Stimulated activated CD4-positive, alpha-beta T cell treated with anti-CD3 and anti-CD28 coated beads, TNF-alpha, amount 100 ng/mL, for 24 hours (primary cell): ENCODE measurements around the gene UST.

Experiments used
- DNase-seq, 3 experiments: peaks; one replicate each; pipeline ENCODE4 v3.0.0-alpha.2; 2020; ENCODE audit warnings: low read depth in 3 of 3

Gene UST

DNA sequence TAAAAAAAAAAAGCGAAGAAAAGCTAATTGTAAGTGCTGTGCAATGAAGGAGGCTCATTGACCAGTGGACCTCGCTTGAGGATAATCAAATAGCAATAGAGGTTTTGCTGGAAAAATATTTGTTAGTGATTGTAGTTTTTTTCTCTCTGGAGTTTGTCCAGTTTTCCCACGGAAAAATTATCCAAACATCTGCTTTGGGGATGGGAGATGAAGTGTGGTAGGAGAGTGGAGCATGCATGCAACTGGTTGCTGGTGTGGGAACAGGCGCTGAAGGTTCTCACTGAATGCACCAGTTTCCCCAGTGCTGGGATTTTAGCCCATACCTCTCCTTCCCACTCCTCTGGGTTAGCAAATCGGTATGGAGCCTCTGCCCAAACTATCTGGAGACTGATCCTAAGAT lies 288.9 kb downstream of the UST start:
- no peak for DNase-seq

DNA sequence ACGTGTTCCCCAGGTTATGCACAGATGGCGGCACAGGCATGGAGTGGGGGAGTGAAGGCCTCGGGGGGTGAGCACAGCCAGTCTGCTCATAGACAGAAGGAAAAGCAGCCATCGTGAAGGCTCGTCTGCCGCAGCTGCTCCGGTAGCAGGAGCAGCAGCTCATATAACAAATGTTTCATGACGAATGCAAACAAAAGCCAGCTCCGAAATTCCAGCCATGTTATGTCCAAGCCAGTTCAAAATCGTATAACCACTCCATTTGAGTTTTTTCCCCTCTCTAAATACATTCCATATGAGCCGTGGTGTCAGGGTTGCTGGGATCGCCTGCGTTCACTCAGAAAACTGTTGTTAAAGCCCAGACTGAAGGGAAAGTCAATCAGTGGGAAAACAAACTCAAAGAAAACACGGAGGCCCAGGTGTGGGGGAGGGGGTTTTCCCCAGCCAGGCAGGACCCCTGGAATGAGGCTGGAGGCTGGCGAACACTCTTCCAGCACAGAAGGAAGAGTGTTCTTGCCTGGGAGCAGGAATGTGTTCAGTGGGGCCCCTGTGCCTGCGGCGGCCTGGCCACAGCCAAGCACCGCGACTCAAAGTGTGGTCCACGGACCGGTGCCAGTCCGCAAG lies 290.3 kb downstream of the UST start:
- DNase-seq = no peak

DNA sequence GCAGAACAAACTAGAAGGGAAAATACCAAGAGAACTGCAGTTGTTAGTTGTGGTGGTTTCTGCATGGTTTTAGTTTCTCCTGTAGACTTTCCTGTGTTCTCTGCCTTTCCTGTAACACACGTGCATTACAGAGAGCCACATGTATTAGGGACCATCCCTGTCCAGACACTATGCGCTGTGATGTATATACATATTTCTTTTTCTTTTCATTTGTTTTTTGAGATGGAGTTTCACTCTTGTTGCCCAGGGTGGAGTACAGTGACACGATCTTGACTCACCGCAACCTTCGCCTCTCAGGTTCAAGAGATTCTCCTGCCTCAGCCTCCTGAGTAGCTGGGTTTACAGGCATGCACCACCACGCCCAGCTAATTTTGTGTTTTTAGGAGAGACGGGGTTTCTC lies 292.2 kb downstream of the UST start:
- DNase-seq = peak in 1 of 3 experiments; percentile 31

DNA sequence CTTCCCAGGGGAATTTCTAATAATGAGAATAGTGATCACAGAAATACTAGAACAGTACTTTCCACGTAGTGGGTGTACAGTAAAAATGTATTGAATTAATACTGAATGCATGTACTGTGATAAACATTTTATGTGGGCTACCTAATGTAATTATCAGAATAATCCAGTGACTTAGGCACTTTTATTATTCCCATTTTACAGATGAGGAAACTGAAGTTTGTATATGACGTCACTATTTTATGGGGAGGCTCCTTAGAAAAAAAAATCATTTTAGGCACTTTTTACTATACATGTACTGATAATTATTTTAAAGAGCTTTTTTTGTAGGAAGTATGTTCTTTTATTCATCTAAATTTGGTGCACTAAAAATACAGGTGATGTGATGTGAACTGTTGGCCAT lies 295.1 kb downstream of the UST start:
- no peak for DNase-seq

DNA sequence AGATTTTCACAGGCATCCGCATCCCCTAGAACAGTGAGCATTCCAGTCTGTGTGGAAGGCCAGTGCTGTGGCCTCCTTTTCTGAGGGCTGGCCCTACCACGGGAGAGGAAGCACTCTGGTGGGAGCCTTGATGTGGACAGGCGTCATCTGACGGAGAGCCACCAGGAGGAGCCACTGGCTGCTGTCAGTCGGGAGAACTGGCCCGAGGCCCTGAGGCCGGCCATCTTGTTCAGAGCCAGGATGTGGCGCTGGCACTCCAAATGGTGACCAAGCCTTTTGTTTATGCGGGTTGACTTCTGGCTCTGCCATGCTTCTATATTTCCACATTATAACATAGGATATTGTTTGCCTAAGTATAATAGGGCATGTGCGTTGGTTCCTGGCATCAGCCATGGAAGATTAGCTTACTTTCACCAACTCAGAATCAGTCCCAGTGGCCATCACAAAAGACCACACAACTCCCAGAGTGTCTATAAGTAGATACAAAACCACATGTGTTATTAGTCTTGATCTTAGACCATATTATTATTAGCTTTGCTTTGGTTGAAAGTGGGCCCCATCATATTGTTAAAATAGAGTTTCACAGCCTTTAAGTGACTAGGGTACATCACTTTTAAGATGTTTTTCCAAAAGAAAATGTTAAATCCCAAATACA lies 296.8 kb downstream of the UST start:
- DNase-seq = peak in 1 of 3 experiments; percentile 34

DNA sequence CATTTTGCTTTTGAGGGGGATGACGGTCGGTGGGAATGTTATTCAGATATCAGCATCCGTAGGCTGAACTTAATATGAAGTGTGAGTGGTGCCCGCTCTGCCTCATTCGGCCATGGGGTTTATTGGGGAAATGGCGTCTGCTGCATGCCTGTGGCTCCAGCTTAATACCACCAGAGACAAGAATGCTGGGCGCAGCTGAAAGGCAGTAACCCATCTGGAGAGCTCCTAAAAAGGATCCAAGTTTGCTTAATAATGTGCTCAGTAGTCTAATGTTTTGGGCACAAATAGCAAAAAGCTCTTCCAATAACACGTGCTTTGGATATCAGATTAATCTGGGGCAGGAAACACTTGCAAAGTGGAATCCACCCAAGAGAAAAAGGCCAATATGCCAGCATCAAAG lies 297.7 kb downstream of the UST start:
- no peak for DNase-seq

DNA sequence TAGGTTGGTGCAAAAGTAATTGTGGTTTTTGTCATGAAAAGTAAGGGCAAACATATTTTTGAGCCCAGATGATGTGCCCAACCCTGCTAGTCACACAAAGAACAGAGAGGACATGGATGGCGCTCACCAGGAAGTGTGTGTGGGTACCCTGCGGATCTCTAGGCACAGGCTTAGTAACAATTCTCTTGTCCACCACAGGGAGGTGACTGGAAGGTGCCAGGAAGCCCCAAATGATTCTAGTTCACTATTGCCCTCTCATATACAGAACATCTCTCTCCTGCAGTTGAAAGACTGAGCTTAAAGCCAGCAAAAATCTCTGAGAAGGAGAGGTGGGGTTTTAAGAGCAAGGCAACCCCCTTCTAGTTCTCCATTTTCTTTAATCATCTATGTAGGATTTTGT lies 298.6 kb downstream of the UST start:
- no peak for DNase-seq

DNA sequence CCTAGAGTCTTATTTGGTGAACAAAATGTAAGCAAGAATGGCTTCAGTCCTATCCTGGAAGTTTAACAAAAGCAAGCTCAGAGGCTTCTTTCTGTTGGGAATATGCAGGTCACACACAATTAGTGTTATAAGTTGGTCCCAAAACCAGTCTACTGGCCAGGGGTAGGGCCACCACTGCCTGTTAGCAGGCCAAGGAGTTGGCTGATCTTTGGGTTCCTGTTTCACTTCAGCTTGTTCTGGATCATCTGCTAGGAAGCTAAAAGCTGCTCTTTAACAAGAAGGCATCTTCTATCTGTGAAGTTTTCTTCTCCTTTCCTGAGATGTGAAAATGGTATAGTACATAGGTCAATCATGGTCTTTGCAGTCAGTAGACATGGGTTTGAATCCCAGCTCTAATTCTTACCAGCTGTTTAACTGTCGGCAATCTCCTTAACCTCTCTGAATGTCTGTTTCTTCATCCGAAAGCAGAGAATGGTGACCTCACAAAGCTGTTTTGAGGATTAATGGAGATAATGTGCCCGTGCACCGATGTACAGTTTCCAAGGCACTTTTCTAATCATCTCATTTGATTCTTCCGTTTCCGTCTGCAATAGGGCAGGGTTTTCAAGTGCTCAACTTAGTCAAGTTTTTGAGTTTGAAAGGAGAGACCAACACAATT lies 299.5 kb downstream of the UST start:
- no peak for DNase-seq

DNA sequence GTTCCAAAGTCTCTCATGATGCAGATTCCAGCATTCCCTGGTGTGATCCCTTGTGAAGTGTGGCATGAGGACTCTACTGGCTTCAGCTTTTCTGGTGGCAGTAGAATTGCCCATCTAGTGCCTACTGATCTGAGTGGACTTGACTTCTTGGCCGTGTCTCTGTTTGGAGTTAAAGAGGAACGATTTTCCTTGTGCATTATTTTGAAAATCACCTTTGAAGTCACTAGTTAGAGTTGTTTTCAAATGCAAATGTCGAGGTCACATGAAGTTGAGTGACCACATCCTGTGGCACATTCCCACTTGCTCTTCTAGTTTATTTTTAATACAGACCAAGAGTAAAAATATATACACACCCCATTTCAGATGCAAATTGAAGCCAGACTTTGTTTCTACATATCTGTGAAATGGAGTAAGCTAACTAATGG lies 300.0 kb downstream of the UST start:
- DNase-seq = no peak

DNA sequence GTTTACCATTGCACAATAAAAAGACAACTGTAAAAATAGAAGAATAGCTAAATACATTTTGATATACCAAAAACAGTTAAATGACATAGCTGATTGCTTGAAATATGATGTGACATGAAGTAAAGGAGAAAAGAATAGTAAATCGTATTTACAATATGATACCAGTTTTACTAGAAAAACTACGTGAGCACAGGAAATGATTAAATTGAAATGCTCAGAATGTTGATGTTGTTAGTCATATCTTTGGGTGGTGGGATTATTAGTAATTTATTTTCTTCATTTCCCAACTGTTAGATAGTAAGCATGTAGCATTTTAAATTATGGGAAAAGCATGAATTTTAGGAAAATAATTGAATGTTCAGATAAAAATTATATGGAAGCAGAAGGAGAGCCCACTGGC lies 302.4 kb downstream of the UST start:
- DNase-seq = no peak

DNA sequence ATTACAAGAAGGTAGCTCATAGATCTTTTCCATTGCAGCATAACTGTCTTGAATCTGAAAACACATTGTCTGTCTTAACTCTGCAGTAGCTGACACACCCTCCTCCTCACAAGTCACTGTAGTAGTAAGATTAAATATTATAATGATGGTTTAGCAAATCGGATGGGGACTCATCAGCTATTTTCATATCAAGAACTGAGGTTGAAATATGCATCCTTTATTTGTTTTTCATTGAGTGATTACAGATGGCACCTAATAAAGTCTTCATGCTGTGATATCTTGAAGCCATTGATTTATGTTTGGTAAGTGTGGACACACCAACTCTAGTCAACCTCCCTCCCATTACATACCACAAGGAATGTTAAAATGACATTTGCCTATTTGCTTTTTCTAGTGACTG lies 303.3 kb downstream of the UST start:
- DNase-seq = no peak

DNA sequence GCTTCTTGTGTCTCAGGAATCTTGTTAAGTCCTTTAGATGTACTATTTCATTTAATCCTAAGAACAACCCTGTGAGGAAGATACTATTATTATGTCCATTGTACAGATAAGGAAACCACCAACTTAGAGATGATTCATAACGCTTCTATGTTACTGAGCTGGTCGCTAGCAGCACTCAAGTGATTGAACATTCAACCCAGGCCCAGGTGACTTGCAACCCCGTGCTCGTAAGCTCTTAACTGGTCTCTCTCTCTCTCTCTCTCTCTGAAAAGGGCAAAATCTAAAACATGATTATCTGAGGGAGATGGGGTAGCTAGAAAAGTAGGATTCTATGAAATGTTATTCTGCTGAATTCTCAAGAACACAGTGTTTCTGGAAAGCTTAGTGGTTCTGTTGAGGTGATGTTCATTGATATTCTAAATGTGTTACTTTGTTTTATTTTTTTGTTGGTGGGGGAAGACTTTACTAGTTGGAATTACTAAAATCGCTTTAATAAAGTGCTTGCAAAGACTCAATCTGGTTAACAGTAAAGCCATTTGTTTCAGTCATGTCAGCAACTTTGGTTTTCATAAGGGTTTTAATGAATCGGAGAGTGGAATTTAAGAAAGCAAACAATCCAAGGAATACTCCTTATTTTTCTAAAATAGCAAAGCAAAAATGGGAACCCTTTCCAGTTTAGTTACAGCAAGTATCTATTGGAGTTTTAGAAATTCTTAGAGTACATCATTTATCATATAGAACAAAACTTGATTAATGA lies 305.7 kb downstream of the UST start:
- DNase-seq = no peak

DNA sequence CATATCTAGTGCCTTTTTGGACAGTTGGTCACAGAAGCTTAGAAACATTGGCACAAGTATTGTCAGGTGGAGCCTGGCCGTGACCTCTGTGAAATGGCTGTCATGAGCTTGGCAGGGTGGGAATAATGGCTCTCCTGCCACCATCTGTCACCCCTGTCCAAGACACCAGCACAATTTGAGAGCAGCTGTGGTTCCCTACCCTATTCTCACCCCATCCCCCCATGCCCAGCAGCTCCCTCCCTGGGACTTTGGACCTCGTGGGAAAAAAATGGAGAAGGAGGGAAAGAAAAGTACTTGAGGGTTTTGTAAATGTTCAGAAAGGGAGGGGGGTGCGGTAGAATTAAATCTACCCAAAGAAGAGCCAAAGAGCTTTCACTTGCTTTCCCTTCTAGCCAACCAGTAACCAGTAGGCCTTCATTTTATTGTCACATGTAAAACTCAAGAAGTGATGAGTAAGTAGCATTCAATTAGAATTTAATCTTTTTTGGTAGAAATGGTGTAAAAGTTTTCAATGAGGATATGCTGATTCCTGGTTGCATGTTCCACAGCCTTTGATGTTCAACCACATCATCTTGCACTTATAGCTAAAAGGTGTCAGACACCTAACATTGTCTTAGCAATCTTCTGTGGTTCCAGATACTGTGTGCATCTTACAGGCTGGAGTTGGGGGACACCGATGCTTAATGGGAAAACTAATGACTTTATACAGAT lies 307.2 kb downstream of the UST start:
- no peak for DNase-seq

DNA sequence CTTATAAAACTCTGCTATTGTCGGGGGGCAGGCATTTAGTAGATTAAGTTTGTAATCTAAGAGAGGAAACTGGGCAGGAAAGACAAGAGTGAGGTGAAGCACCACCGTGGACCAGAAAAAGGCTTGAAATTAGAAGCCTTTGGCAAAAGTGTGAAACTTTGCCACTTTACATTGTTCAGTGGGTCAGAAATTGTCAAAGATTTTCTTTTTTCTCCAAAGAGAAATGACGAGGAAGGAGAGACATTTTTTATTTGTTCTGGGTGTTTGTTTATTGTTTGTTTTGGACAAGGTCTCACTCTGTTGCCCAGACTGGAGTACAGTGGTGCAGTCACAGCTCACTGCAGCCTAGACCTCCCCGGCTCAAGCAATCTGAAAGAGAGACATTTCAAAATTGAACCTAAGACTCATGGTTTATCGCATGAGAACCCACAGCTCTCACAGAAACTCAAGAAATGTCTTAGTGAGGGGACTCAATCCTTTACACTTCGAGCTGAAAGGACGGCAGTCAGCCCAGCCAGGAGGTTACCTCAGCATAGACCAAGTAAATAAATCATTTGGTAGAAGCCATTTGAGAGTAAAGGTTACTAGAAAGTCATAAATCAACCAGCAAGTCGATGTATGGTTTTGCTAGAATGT lies 307.8 kb downstream of the UST start:
- no peak for DNase-seq

DNA sequence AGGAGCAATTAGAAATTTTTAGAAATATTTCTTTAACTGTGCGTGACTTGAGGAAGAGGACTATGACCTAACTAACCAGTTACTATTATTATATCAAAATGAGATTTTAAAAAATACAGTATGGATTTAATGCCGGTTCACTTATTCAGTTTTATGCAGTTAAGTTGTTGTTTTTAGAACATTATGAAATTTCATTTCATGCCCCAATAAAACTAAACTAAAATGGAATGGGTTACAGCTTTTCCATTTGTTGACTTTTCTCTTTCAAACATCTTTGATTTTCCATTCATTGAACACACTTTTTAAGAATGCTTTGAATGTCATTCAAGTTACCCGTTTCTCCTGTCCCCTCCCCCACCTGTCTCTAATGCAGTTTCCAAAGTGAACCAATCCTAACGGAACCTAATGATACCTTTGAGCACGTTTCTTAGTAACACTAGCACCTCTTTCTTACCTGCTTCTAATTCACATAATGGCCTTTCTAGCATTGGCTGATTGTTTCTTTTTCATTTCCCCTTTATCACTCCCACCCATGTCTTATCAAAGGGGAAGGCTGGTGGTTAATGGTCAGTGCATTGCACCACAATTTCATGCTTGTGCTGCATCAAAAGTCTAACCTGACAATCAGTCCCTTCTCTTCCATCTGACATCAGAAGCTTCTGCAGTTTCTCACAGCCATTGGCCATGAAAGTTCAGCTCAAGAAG lies 308.5 kb downstream of the UST start:
- DNase-seq = no peak

DNA sequence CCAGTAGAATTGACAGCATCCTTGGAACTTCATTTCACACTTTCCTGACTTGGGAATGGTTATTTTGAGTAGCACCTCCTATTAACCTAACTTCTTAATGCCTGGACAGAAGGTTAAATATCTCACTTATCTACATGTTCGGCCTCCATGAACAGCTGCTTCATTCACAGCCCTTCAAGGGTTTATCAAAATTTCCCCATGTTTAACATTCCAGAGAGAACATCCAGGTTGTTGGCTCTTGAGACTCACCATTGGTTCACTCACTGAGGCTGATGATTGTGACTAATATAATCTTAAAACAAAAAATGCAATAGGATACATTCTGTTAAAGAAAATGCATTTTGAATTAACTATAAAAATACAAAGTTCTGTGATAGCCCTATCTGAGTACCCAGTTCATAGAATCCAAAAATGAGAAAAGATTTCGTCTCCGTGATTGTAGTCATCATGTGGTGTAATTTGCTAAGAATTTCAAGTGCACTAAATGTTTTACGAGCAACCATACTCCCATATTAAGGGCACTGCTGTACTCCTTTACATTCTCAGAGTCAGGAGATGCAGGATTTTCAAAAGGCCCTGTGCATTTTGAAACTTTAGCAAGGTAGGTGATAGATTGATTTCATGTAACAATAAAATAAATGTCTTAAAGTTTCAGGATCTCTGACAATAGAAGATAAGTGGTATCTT lies 310.1 kb downstream of the UST start:
- no peak for DNase-seq

DNA sequence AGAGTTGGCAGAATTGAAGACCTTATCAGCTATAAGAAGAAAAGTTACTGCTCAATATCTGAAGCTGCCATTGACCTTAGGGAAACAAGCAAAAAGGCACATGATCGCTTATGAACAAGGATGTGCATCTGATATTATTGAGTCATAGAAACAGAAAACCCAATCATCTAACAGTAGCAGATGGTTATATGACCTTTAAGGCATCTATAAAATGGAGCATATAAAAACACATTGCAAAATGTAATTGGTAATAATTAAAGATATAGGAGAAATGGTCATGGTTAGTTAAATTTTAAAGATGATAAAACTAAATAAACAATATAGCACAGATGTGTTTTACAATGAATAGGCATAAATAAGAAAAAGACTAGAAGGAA lies 310.6 kb downstream of the UST start:
- no peak for DNase-seq

DNA sequence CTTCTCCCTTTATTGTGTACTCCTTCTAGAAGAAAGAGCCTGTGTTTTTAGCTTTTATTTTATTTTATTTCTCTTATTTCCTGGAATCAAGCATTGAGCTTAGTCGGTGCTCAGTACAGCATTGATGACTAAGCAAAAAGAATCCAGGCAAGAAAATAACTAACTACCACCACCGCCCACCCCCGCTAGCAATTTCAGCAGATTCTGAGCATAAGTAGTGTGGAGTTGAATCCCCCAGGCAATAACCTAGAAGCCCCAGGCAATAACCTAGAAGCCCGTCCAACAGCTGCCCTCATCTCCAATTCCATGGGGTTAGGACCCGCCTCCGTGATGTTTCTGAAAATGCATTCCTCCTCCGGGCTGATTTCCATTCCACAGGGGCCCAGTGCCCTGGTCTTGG lies 312.7 kb downstream of the UST start:
- no peak for DNase-seq

DNA sequence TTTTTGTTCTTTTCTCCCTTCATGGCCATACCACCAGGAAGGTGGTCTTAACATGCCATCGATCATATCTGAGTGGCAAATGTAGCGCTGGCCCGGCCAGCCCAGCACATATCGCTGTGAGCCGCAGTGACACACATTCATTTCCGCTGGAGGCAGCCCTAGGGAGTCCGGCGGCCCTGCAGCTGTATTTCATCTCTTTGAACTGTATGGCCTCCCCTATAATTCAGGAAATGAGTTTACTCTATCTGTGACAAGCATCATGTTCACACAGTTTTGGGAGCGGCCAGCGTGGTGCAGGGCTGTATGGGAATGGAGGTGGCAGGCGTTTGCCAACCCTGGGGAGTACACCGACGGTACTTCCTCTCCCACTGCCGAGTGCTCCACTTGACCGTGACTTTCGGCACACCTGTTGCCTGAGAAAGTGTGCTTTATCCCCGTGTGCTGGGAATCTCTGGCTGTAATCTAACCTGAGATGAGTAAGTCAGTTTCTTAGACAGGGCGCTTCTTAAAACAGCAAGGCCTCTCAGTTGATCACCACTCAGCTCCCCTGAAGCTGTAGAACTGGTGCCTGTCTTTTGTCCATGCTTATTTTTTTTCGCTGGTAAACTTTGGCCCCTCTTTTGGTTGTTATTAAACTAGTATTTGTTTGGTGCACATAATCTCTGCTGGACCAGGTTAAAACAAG lies 313.6 kb downstream of the UST start:
- peak in 1 of 3 experiments; percentile 47 for DNase-seq
